Upper lobe of right lung (tissue), 1 donor: Measurements from ENCODE around the gene MYO7B. TPM values are rescaled to one million over a fixed set of nuclear protein-coding genes. Genes with fewer than 3 reads are reported as not detected.

Source experiments
- ATAC-seq: fragments of 200-7000 bp; cut with Tn5 transposase; one replicate; pipeline ENCODE4 v1.9.1; 2020; ENCODE audit warnings: mild to moderate bottlenecking, moderate library complexity
- DNase-seq: peaks from one replicate; pipeline ENCODE4 v3.0.0-alpha.2; 2020
- H3K27ac ChIP-seq: fragments of 200-600 bp; one replicate; pipeline ENCODE4 v1.8.0; 2022
- H3K27me3 ChIP-seq: fragments of 200-600 bp; one replicate; pipeline ENCODE4 v1.8.0; 2022; ENCODE audit warnings: mild to moderate bottlenecking
- H3K36me3 ChIP-seq: fragments of 200-600 bp; one replicate; pipeline ENCODE4 v1.8.0; 2022
- H3K4me1 ChIP-seq: fragments of 200-600 bp; one replicate; pipeline ENCODE4 v1.8.0; 2022
- H3K4me3 ChIP-seq: fragments of 200-600 bp; one replicate; pipeline ENCODE4 v1.8.0; 2022; ENCODE audit warnings: mild to moderate bottlenecking
- H3K9me3 ChIP-seq: fragments of 200-600 bp; one replicate; pipeline ENCODE4 v1.8.0; 2022
- CTCF ChIP-seq: fragments of 200-600 bp; IDR thresholded peaks from one replicate; pipeline ENCODE4 v1.8.0; 2022; ENCODE audit warnings: antibody characterized with exemption
- intact Hi-C: fragments of 100-400 bp; cut with DNase I; formaldehyde crosslinking; loops from one replicate; pipeline ENCODE4 v1.11.0; 2022
- total RNA-seq: library from RNA; stranded (reverse); fragmentation: NEBNext Ultra II Directional; extraction: Animal tissue kit (Norgen Biotek cat#: 25700); gene quantifications from one replicate; pipeline ENCODE4 v1.2.1, GENCODE V29; 2021
- donor health status: DM: no; HTN: yes; CAD: no; lungs with severe emphysema.

MYO7B gene
- total RNA-seq, 1 donor from 2014 or later = 2.2 TPM

DNA sequence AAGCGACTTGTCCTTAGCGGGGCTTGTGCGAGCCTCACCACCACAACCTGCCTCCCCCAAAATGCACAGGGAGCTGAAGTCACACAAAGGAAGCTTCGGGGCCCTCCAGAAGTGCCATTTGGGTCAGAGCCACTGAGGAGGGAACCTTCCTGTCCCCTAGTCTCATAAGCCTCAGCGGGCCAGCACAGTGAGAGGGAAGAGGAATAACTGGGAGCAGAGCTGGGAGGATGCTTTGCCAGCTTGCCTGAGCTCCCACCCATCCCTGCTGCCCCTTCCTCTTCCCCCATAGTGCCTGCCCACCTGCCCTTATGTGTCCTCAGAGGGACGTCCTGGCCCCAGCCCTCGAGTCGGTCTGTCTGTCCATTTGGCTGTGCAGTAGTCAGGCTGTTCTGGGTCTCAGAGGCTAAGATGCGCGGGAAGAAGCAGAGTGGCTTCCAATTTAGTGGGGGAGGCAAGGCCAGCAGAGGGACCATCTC, 58.7 kb downstream of the MYO7B start:
- no peak for ATAC-seq
- TF ChIP-seq CTCF = no peak
- Histone ChIP-seq H3K27me3 (no peaks in the 10 kb centered on the region), H3K27ac (no peak overlapping the region), H3K4me3 (no peak overlapping the region), H3K4me1 (no peaks in the 10 kb centered on the region), H3K36me3 (no peaks in the 10 kb centered on the region), H3K9me3 (no peaks in the 10 kb centered on the region)
- no peak for DNase-seq
- intact Hi-C loops = no loop called here

GRCh38 chr2:127596311-127597045, 61.0 kb downstream of the MYO7B start:
- ATAC-seq (no peak), DNase-seq (peak; percentile 46)
- Histone ChIP-seq H3K9me3 (no peaks in the 10 kb centered on the region), H3K4me3 (no peak overlapping the region), H3K27ac (no peak overlapping the region), H3K36me3 (no peaks in the 10 kb centered on the region), H3K27me3 (no peaks in the 10 kb centered on the region), H3K4me1 (no peaks in the 10 kb centered on the region)
- intact Hi-C loops = no loop called here
- no peak for TF ChIP-seq CTCF

DNA sequence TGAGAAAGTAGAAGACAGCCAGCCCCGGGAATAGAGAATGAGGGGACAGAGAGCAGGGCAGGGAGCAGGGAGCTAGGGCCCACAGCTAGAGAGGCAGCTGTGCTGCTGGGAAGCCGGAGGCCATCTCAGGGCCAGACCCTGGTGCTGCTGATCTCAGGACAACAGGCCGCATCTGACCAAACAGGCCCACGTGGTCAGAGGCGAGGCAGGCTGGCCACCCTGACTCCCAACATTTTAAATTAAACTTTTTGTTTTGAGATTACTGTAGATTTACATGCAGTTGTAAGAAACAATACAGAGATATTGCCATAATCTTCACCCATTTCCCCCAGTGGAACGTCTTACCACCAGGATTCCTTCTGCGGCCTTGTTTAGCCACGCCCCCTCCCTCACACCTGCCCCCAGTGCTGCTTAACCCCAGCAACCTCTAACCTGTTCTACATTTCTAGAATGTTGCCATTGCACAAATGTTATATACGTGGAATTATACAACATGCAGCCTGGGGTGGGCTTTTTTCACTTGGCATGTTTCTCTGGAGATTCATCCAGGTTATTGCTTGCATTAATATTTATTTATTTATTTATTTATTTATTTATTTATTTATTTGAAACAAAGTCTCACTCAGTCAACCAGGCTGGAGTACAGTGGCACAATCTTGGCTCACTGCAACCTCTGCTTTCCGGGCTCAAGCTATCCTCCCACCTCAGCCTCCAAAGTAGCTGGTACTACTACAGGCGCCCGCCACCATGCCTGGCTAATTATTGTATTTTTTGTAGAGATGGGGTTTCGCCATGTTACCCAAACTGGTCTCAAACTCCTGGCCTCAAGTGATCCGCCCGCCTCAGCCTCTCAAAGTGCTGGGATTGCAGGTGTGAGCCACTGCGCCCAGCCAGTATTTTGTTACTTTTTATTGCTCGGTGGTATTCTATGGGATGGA, 61.8 kb downstream of the MYO7B start:
- TF ChIP-seq CTCF = no peak
- H3K27ac ChIP-seq = no peak overlapping the region
- no peak for ATAC-seq
- H3K4me1 ChIP-seq = no peaks in the 10 kb centered on the region
- DNase-seq = peak; percentile 30
- no peaks in the 10 kb centered on the region for H3K27me3 ChIP-seq
- H3K36me3 ChIP-seq = no peaks in the 10 kb centered on the region
- no peaks in the 10 kb centered on the region for H3K9me3 ChIP-seq
- H3K4me3 ChIP-seq = no peak overlapping the region
- intact Hi-C loops = no loop called here

GRCh38 chr2:127597984-127598380, 62.5 kb downstream of the MYO7B start:
- no peaks in the 10 kb centered on the region for H3K27me3 ChIP-seq
- DNase-seq (no peak), ATAC-seq (no peak)
- H3K9me3 ChIP-seq = no peaks in the 10 kb centered on the region
- no peaks in the 10 kb centered on the region for H3K4me1 ChIP-seq
- intact Hi-C loops = no loop called here
- H3K27ac ChIP-seq = no peak overlapping the region
- H3K36me3 ChIP-seq = no peaks in the 10 kb centered on the region
- H3K4me3 ChIP-seq = no peak overlapping the region
- TF ChIP-seq CTCF = no peak

DNA sequence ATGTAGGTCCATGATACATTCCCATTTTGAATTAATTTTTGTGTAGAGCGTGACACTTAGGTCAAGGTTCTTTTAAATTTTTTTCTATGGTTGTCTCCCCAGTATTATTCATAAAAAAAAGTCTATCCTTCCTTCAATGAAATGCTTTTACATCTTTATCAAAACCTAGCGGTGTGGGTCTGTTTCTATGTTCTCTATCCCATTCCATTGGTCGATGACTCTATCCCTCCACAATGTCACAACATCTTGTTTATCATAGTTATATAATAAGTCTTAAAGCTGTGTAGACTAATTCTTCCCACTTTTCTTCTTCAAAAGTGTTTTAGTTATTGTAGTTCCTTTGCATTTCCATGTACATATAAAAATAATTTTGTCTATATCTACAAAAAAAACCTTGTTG, 63.2 kb downstream of the MYO7B start:
- DNase-seq = no peak
- H3K4me1 ChIP-seq = no peaks in the 10 kb centered on the region
- H3K9me3 ChIP-seq = no peaks in the 10 kb centered on the region
- no peak overlapping the region for H3K4me3 ChIP-seq
- no peak overlapping the region for H3K27ac ChIP-seq
- no peak for ATAC-seq
- no peaks in the 10 kb centered on the region for H3K27me3 ChIP-seq
- intact Hi-C loops = no loop called here
- no peaks in the 10 kb centered on the region for H3K36me3 ChIP-seq
- TF ChIP-seq CTCF = no peak
